Activated T-cell treated with anti-CD3 and anti-CD28 coated beads, Interleukin-2, amount 50 U/mL, for 4 hours (primary cell): ENCODE data around the gene SHANK3. TPM values are rescaled to one million over a fixed set of nuclear protein-coding genes. Genes with fewer than 3 reads are reported as not detected.

Source experiments
- ATAC-seq, 2 donors: fragments of 200-7000 bp; cut with Tn5 transposase; one replicate each; pipeline ENCODE4 v1.10.0; 2021
- DNase-seq: peaks from one replicate; pipeline ENCODE4 v3.0.0-alpha.2; 2020
- H3K27me3 Mint-ChIP-seq: one replicate; pipeline ENCODE4 v1.8.0; 2021; ENCODE audit warnings: low read depth, mixed read lengths
- H3K36me3 Mint-ChIP-seq: one replicate; pipeline ENCODE4 v1.8.0; 2022; ENCODE audit warnings: mixed read lengths; ENCODE audit not compliant: insufficient read depth
- H3K4me1 Mint-ChIP-seq: one replicate; pipeline ENCODE4 v1.8.0; 2021; ENCODE audit warnings: low read depth, mixed read lengths
- H3K4me3 Mint-ChIP-seq: one replicate; pipeline ENCODE4 v1.8.0; 2021; ENCODE audit warnings: mild to moderate bottlenecking, moderate library complexity, mixed read lengths
- H3K9me3 Mint-ChIP-seq: one replicate; pipeline ENCODE4 v1.8.0; 2021; ENCODE audit warnings: mixed read lengths
- total RNA-seq, 3 donors: library from RNA; stranded (reverse); gene quantifications; one replicate each; pipeline ENCODE4 v1.2.1, GENCODE V29; 2021

SHANK3 gene
- total RNA-seq, 3 donors from 2014 or later, result 0.05 to 0.24 (median 0.08) TPM

- H3K4me3 Mint-ChIP-seq, result no peak overlapping the region
- H3K27me3 Mint-ChIP-seq, result no peaks in the 10 kb centered on the region
- no peaks in the 10 kb centered on the region for H3K9me3 Mint-ChIP-seq
- no peak for DNase-seq
- H3K36me3 Mint-ChIP-seq, result no peaks in the 10 kb centered on the region
- peaks cover 15% of the 10 kb centered on the region for H3K4me1 Mint-ChIP-seq
- no peak for ATAC-seq
Observed at GRCh38 chr22:50703726-50704509, 31.3 kb downstream of the SHANK3 start.

- H3K9me3 Mint-ChIP-seq, result no peaks in the 10 kb centered on the region
- no peak for DNase-seq
- H3K36me3 Mint-ChIP-seq, result no peaks in the 10 kb centered on the region
- peaks cover 15% of the 10 kb centered on the region for H3K4me1 Mint-ChIP-seq
- no peak overlapping the region for H3K4me3 Mint-ChIP-seq
- ATAC-seq, result no peak
- H3K27me3 Mint-ChIP-seq, result no peaks in the 10 kb centered on the region
Observed at GRCh38 chr22:50704510-50705218, 32.0 kb downstream of the SHANK3 start.

DNA sequence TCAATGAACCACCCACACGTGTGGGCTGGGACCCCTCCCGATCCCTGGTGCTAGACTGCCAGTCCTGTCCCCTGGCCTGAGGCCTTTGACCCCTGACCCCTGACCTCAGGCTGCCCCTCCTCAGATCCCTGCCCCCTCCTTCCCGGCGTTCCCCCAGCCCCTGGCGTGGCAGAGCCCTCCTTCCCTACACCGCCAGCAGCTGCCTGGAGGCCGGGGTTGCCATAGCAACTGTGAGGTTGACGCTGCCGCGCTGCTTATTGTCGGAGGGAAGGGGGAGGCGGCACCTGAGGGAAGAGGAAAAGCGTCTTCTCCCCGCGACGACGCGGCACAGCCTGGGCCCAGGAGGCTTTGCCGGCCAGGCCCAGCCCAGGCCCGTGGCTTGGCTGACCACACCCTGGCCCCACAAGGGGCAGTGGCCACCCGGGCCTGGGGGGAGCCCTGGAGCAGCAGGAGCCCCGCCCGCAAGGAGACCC is 32.6 kb downstream of the SHANK3 start:
- Mint-ChIP-seq H3K4me1 (peaks cover 15% of the 10 kb centered on the region), H3K9me3 (no peaks in the 10 kb centered on the region), H3K36me3 (no peaks in the 10 kb centered on the region), H3K27me3 (no peaks in the 10 kb centered on the region), H3K4me3 (no peak overlapping the region)
- no peak for DNase-seq
- no peak for ATAC-seq

DNA sequence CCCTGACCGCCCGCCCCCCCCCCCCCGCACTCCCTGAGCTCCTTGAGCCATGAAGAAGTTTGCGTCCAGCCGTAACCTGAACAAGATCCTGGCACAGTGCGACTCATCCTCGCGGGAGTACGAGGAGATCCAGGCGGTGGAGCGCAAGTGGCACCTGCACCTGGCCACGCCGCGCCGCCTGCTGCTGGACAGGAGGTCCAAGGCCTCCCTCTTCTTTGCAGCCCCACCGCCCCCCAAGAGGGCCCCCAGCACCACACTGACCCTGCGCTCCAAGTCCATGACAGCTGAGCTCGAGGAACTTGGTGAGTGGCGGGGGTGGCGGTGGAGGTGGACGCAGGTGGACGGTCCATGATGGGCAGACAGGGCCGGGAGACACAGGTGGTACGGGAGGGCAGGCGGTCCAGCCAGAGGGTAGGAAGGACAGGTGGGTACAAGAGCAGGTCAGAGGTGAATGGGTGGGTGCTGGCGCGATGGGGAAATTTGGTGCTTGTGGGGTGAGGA is 33.3 kb downstream of the SHANK3 start:
- H3K27me3 Mint-ChIP-seq, result no peaks in the 10 kb centered on the region

DNA sequence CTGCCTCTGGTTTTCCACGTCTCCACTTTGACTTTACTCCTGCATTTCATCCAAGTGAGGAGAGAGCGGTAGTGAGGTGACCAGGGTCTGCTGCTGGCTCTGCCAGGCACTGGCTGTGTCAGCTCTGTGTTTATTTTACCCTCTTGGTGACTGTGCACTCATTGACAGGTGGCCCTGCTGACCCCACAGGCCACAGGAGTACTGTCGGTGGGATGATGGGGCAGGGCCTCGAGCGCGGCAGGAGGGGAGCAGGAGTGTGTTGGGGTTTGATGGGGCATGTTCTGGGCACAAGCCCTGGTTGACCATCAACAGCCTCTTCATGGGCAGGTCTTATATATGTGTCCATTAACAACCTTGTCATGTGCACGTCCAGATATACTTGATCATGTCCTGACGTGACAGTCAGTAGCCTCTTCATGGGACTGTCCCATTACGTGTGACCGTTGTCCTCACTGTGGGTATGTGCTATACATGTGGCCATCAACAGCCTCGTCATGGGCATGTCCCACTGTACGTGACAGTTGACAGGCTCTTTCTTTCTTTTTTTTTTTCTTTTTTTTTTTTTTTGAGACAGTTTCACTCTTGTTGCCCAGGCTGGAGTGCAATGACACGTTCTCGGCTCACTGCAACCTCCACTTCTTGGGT is 34.0 kb downstream of the SHANK3 start:
- no peak for ATAC-seq
- Mint-ChIP-seq H3K4me1 (peaks cover 15% of the 10 kb centered on the region), H3K9me3 (no peaks in the 10 kb centered on the region), H3K36me3 (no peaks in the 10 kb centered on the region), H3K4me3 (no peak overlapping the region), H3K27me3 (no peaks in the 10 kb centered on the region)
- no peak for DNase-seq

More for the DNA sequence above, 33.3 kb downstream of the SHANK3 start:
- Mint-ChIP-seq H3K4me1 (peaks cover 15% of the 10 kb centered on the region), H3K9me3 (no peaks in the 10 kb centered on the region), H3K4me3 (no peak overlapping the region), H3K36me3 (no peaks in the 10 kb centered on the region)
- ATAC-seq, result no peak
- no peak for DNase-seq

GRCh38 chr22:50708474-50708873 is 35.9 kb downstream of the SHANK3 start:
- ATAC-seq, result no peak
- H3K9me3 Mint-ChIP-seq, result no peaks in the 10 kb centered on the region
- H3K36me3 Mint-ChIP-seq, result no peaks in the 10 kb centered on the region

GRCh38 chr22:50708996-50709395 is 36.4 kb downstream of the SHANK3 start:
- no peaks in the 10 kb centered on the region for H3K27me3 Mint-ChIP-seq
- no peaks in the 10 kb centered on the region for H3K4me1 Mint-ChIP-seq
- H3K4me3 Mint-ChIP-seq, result no peak overlapping the region
- no peaks in the 10 kb centered on the region for H3K36me3 Mint-ChIP-seq
- H3K9me3 Mint-ChIP-seq, result no peaks in the 10 kb centered on the region
- ATAC-seq (no peak), DNase-seq (no peak)

More at GRCh38 chr22:50708474-50708873, 35.9 kb downstream of the SHANK3 start:
- no peaks in the 10 kb centered on the region for H3K27me3 Mint-ChIP-seq
- no peaks in the 10 kb centered on the region for H3K4me1 Mint-ChIP-seq
- no peak for DNase-seq
- H3K4me3 Mint-ChIP-seq, result no peak overlapping the region

- Mint-ChIP-seq H3K27me3 (no peaks in the 10 kb centered on the region), H3K9me3 (no peaks in the 10 kb centered on the region), H3K4me1 (no peaks in the 10 kb centered on the region), H3K4me3 (no peak overlapping the region), H3K36me3 (no peaks in the 10 kb centered on the region)
- DNase-seq (no peak), ATAC-seq (no peak)
Observed at GRCh38 chr22:50710221-50710620, 37.6 kb downstream of the SHANK3 start.

GRCh38 chr22:50710886-50711285 is 38.3 kb downstream of the SHANK3 start:
- no peak for DNase-seq

GRCh38 chr22:50711446-50712340 is 39.1 kb downstream of the SHANK3 start:
- ATAC-seq (no peak), DNase-seq (no peak)
- H3K4me3 Mint-ChIP-seq, result no peak overlapping the region
- no peaks in the 10 kb centered on the region for H3K36me3 Mint-ChIP-seq
- no peaks in the 10 kb centered on the region for H3K9me3 Mint-ChIP-seq
- no peaks in the 10 kb centered on the region for H3K4me1 Mint-ChIP-seq
- H3K27me3 Mint-ChIP-seq, result no peaks in the 10 kb centered on the region

More at GRCh38 chr22:50710886-50711285, 38.3 kb downstream of the SHANK3 start:
- H3K9me3 Mint-ChIP-seq, result no peaks in the 10 kb centered on the region
- H3K27me3 Mint-ChIP-seq, result no peaks in the 10 kb centered on the region
- H3K4me1 Mint-ChIP-seq, result no peaks in the 10 kb centered on the region
- ATAC-seq, result no peak
- no peak overlapping the region for H3K4me3 Mint-ChIP-seq
- no peaks in the 10 kb centered on the region for H3K36me3 Mint-ChIP-seq

GRCh38 chr22:50712341-50713007 is 39.9 kb downstream of the SHANK3 start:
- Mint-ChIP-seq H3K4me1 (no peaks in the 10 kb centered on the region), H3K9me3 (no peaks in the 10 kb centered on the region), H3K27me3 (no peaks in the 10 kb centered on the region), H3K4me3 (no peak overlapping the region), H3K36me3 (no peaks in the 10 kb centered on the region)
- no peak for DNase-seq
- no peak for ATAC-seq

DNA sequence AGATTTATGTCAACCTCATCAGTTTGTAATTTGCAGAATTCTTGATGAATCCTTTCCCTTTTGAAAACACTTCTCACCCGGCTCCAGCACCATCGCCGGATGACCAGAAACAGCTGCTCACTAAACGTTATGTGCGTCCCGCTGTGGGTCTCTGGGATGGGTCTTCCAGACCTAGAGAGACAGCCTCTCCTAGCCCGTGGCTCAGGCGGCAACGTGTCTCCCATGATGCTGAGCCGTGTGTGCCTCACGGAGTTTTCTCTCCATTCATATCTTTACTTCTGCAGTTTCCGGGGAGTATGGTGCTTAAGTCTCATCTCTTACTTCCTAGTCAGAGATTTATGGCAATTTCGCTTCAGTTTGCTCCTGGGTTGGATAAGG is 40.4 kb downstream of the SHANK3 start:
- H3K4me1 Mint-ChIP-seq, result no peaks in the 10 kb centered on the region
- no peaks in the 10 kb centered on the region for H3K9me3 Mint-ChIP-seq
- ATAC-seq, result no peak
- no peak overlapping the region for H3K4me3 Mint-ChIP-seq
- H3K36me3 Mint-ChIP-seq, result no peaks in the 10 kb centered on the region
- H3K27me3 Mint-ChIP-seq, result no peaks in the 10 kb centered on the region
- DNase-seq, result no peak

- H3K27me3 Mint-ChIP-seq, result no peaks in the 10 kb centered on the region
- H3K36me3 Mint-ChIP-seq, result no peaks in the 10 kb centered on the region
- H3K9me3 Mint-ChIP-seq, result no peaks in the 10 kb centered on the region
- DNase-seq (no peak), ATAC-seq (no peak)
- no peak overlapping the region for H3K4me3 Mint-ChIP-seq
- H3K4me1 Mint-ChIP-seq, result no peaks in the 10 kb centered on the region
Observed at GRCh38 chr22:50713571-50714056, 41.0 kb downstream of the SHANK3 start.
